NCI-H1694 treated with DMSO at 0.1 percent for 48 hours (cell line): ENCODE data around the gene LIMS2.

Experiments used
- DNase-seq: peaks from one replicate; lab custom pipeline; 2025; lab: John Stamatoyannopoulos, UW

LIMS2 gene

GRCh38 chr2:127701193-127701650, 25.9 kb upstream of the LIMS2 start, which contains the start of gene SFT2D3:
Gene SFT2D3 (plus strand): TSS chr2:127701497. CDS start chr2:127701529, 32 bp downstream.
- DNase-seq = peak; percentile 88

- DNase-seq = peak; percentile 49
Observed at GRCh38 chr2:127700527-127701192, 25.3 kb upstream of the LIMS2 start.

- DNase-seq = no peak
Observed at GRCh38 chr2:127698553-127699355, 23.4 kb upstream of the LIMS2 start.

GRCh38 chr2:127697482-127698180, 22.3 kb upstream of the LIMS2 start:
- DNase-seq = no peak

- peak; percentile 50 for DNase-seq
Observed at GRCh38 chr2:127695491-127696472, 20.5 kb upstream of the LIMS2 start.

GRCh38 chr2:127694986-127695385, 19.7 kb upstream of the LIMS2 start:
- DNase-seq = no peak

- DNase-seq = no peak
Observed at GRCh38 chr2:127690696-127691095, 15.4 kb upstream of the LIMS2 start.

- DNase-seq = no peak
Observed at GRCh38 chr2:127688405-127688804, 13.1 kb upstream of the LIMS2 start.

GRCh38 chr2:127685410-127686080, 10.2 kb upstream of the LIMS2 start:
- DNase-seq = no peak

GRCh38 chr2:127683757-127684156, 8.4 kb upstream of the LIMS2 start:
- no peak for DNase-seq

- no peak for DNase-seq
Observed at GRCh38 chr2:127683056-127683455, 7.7 kb upstream of the LIMS2 start.

- DNase-seq = no peak
Observed at GRCh38 chr2:127681976-127682857, 6.9 kb upstream of the LIMS2 start.

GRCh38 chr2:127681288-127681804, 6.0 kb upstream of the LIMS2 start:
- no peak for DNase-seq

- no peak for DNase-seq
Observed at GRCh38 chr2:127680706-127681287, 5.5 kb upstream of the LIMS2 start.

- no peak for DNase-seq
Observed at GRCh38 chr2:127679680-127680361, 4.5 kb upstream of the LIMS2 start.

- DNase-seq = no peak
Observed at GRCh38 chr2:127678991-127679390, 3.7 kb upstream of the LIMS2 start.

GRCh38 chr2:127678531-127678930, 3.2 kb upstream of the LIMS2 start:
- no peak for DNase-seq

GRCh38 chr2:127676906-127677305, 1.6 kb upstream of the LIMS2 start:
- DNase-seq = no peak
